Esophagus (tissue), 2 donors: ENCODE results near the gene ZDHHC8. TPM values are rescaled to one million over a fixed set of nuclear protein-coding genes. Genes with fewer than 3 reads are reported as not detected.

ENCODE experiments used
- H3K27ac ChIP-seq, 2 donors: one replicate each; pipeline ENCODE4 v1.5.1; 2013; ENCODE audit warnings: low read depth in 2 of 2, mild to moderate bottlenecking in 2 of 2, inconsistent platforms in 1 of 2, low read length in 1 of 2, moderate library complexity in 1 of 2
- H3K27me3 ChIP-seq, 2 donors: one replicate each; pipeline ENCODE4 v1.6.1; 2013; ENCODE audit warnings: low read length in 2 of 2, control low read depth in 1 of 2, mild to moderate bottlenecking in 1 of 2; ENCODE audit not compliant: insufficient read depth in 2 of 2, control insufficient read depth in 1 of 2
- H3K36me3 ChIP-seq, 2 donors: one replicate each; pipeline ENCODE4 v1.6.1; 2013; ENCODE audit warnings: low read length in 1 of 2; ENCODE audit not compliant: control insufficient read depth in 2 of 2, insufficient read depth in 2 of 2
- H3K4me1 ChIP-seq, 2 donors: one replicate each; pipeline ENCODE4 v1.6.1; 2013; ENCODE audit warnings: low read length in 1 of 2; ENCODE audit not compliant: control insufficient read depth in 2 of 2, insufficient read depth in 2 of 2
- H3K4me3 ChIP-seq, 2 donors: one replicate each; pipeline ENCODE4 v1.5.1; 2013; ENCODE audit warnings: low read length in 2 of 2, mild to moderate bottlenecking in 2 of 2, low read depth in 1 of 2, moderate library complexity in 1 of 2
- H3K9me3 ChIP-seq, 2 donors: one replicate each; pipeline ENCODE4 v1.6.1; 2013; ENCODE audit warnings: mild to moderate bottlenecking in 2 of 2, low read depth in 1 of 2, low read length in 1 of 2, moderate library complexity in 1 of 2; ENCODE audit not compliant: control insufficient read depth in 2 of 2, insufficient read depth in 1 of 2
- WGBS, 2 donors: extraction: QIAGEN DNeasy Blood & Tissue Kit; methylation state at CpG; one replicate each; pipeline ENCODE4 v1.1.7; 2013; 5-methylcytosine and 5-hydroxymethylcytosine counted together
- polyA plus RNA-seq, 2 donors: library from polyadenylated mRNA; stranded (reverse); fragments of 200-250 nt; gene quantifications; one replicate each; pipeline ENCODE4 v1.2.3, GENCODE V29; 2013
- donor health status: healthy with polysubstance abuse.
- donor health status: Bipolar disorder and iron deficiency.

The ZDHHC8 gene
- polyA plus RNA-seq, 2 donors = 21.3 to 33.6 TPM

GRCh38 chr22:20128902-20129746 is 2.5 kb upstream of the ZDHHC8 start:
- Histone ChIP-seq H3K4me1 (peaks cover 8 to 21% of the 10 kb centered on the region in 2 donors), H3K27ac (peak overlapping the region in 1 of 2 donors; percentile 6)
- WGBS, 2 donors = 32 to 35% methylated on average over 18 of the region's 18 CpGs

GRCh38 chr22:20129747-20130014 is 1.9 kb upstream of the ZDHHC8 start:
- Histone ChIP-seq H3K4me1 (peaks cover 8 to 26% of the 10 kb centered on the region in 2 donors), H3K36me3 (peaks cover 6 to 30% of the 10 kb centered on the region in 2 donors), H3K9me3 (no peaks in the 10 kb centered on the region), H3K27ac (peak overlapping the region in 1 of 2 donors; percentile 6), H3K27me3 (no peaks in the 10 kb centered on the region), H3K4me3 (no peak overlapping the region)
- WGBS, 2 donors = 75 to 76% methylated on average over 3 of the region's 3 CpGs

More at GRCh38 chr22:20128902-20129746, 2.5 kb upstream of the ZDHHC8 start:
- Histone ChIP-seq H3K36me3 (peaks cover 6 to 36% of the 10 kb centered on the region in 2 donors), H3K4me3 (no peak overlapping the region), H3K9me3 (no peaks in the 10 kb centered on the region), H3K27me3 (no peaks in the 10 kb centered on the region)

GRCh38 chr22:20130319-20130718 is 1.3 kb upstream of the ZDHHC8 start:
- Histone ChIP-seq H3K9me3 (no peaks in the 10 kb centered on the region), H3K36me3 (peaks cover 6 to 24% of the 10 kb centered on the region in 2 donors), H3K27me3 (no peaks in the 10 kb centered on the region), H3K4me3 (no peak overlapping the region), H3K27ac (peak overlapping the region; percentile 26 to 94), H3K4me1 (peaks cover 10 to 28% of the 10 kb centered on the region in 2 donors)
- WGBS, 2 donors = 61 to 72% methylated on average over 3 of the region's 3 CpGs

- peaks cover 0 to 18% of the 10 kb centered on the region in 2 donors for H3K36me3 ChIP-seq
- H3K4me1 ChIP-seq = peaks cover 13 to 31% of the 10 kb centered on the region in 2 donors
- H3K27ac ChIP-seq = peak overlapping the region; percentile 93 to 94
- H3K4me3 ChIP-seq = peak overlapping the region; percentile 82 to 88
- no peaks in the 10 kb centered on the region for H3K9me3 ChIP-seq
- H3K27me3 ChIP-seq = no peaks in the 10 kb centered on the region
- WGBS, 2 donors = 4 to 8% methylated on average over 54 to 70 of the region's 70 CpGs
Measured at GRCh38 chr22:20130731-20131596, 640 bp upstream of the ZDHHC8 start.

- Histone ChIP-seq H3K4me3 (peak overlapping the region; percentile 82), H3K27me3 (no peaks in the 10 kb centered on the region), H3K9me3 (no peaks in the 10 kb centered on the region), H3K4me1 (peaks cover 15 to 39% of the 10 kb centered on the region in 2 donors), H3K36me3 (peaks cover 0 to 10% of the 10 kb centered on the region in 2 donors), H3K27ac (peak overlapping the region; percentile 56 to 73)
- 0 to 1% methylated on average over 43 to 72 of the region's 72 CpGs for WGBS, 2 donors
Measured at GRCh38 chr22:20131859-20132685, 468 bp downstream of the ZDHHC8 start.

- Histone ChIP-seq H3K27me3 (no peaks in the 10 kb centered on the region), H3K27ac (peak overlapping the region in 1 of 2 donors; percentile 73), H3K4me1 (peaks cover 22 to 43% of the 10 kb centered on the region in 2 donors), H3K36me3 (peaks cover 0 to 4% of the 10 kb centered on the region in 2 donors), H3K4me3 (peak overlapping the region; percentile 82), H3K9me3 (no peaks in the 10 kb centered on the region)
- WGBS, 2 donors = 35 to 53% methylated on average over 16 of the region's 16 CpGs
Measured at GRCh38 chr22:20132686-20133246, 1.2 kb downstream of the ZDHHC8 start.

GRCh38 chr22:20133930-20134549 is 2.4 kb downstream of the ZDHHC8 start:
- peaks cover 27 to 47% of the 10 kb centered on the region in 2 donors for H3K4me1 ChIP-seq
- no peaks in the 10 kb centered on the region for H3K27me3 ChIP-seq
- 60 to 68% methylated on average over 12 of the region's 12 CpGs for WGBS, 2 donors
- no peak overlapping the region for H3K27ac ChIP-seq
- no peak overlapping the region for H3K4me3 ChIP-seq
- no peaks in the 10 kb centered on the region for H3K36me3 ChIP-seq
- no peaks in the 10 kb centered on the region for H3K9me3 ChIP-seq

- WGBS, 2 donors = 53 to 63% methylated on average over 4 of the region's 4 CpGs
- no peak overlapping the region for H3K27ac ChIP-seq
- H3K4me1 ChIP-seq = peaks cover 27 to 47% of the 10 kb centered on the region in 2 donors
Measured at GRCh38 chr22:20135265-20135664, 3.7 kb downstream of the ZDHHC8 start.

More at GRCh38 chr22:20135265-20135664, 3.7 kb downstream of the ZDHHC8 start:
- Histone ChIP-seq H3K4me3 (no peak overlapping the region), H3K36me3 (peaks cover 0 to 8% of the 10 kb centered on the region in 2 donors), H3K9me3 (no peaks in the 10 kb centered on the region), H3K27me3 (no peaks in the 10 kb centered on the region)
